ENCODE data around the gene PRTN3. TPM values are rescaled to one million over a fixed set of nuclear protein-coding genes. Genes with fewer than 3 reads are reported as not detected.
A peak's percentile ranks its signal among the peaks of the same experiment; 100 is the strongest.

Gene PRTN3
- total RNA-seq, 2 donors from 2014 or later: not detected

DNA sequence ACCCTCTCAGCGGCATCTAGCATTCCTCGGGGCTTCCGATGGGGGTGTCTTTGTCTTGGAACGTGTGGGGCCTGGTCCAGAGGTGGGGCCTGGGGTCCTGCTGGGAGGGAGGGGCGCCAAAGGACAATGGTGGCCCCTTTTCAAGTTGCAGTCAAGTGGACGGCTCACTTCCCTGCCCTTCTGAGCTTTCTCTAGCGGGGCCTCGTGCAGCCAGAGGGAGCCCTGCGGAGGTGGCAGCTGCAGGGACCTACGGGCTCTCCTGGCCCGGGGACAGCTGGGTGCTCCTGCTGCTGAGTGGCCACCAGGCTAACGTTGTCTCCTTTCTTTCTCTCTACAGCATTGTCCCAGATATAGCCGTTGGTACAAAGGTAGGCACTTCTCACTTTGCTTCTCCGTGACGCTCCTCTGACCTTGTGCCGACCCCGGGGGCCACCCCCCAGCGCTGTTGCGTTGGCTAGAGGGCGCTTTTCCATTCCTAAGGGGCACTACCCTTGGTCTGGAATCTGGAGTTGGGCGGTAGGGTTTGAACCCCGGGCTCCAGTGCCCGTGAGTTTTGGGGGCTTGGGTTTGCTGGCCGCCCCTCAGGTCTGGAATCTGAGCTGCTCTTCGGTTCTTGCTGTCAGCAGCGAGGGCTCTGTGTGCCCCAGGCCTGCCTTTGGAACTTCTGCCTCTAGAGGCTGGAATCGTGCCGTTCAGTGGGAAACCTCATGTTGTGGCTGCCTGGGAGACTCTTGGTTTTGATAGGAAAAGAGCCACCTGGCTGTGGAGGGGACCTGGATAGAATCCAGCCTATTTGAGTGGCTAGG lies 41.5 kb upstream of the PRTN3 start:
- ATAC-seq (replicated peaks in 1 of 2) (no peak), DNase-seq (no peak)
- peaks cover 44% of the 10 kb centered on the region for H3K4me1 Mint-ChIP-seq (ENCODE audit: low read depth)
- H3K27ac Mint-ChIP-seq: peak overlapping the region; percentile 97
- peaks cover 14 to 35% of the 10 kb centered on the region in 2 donors for H3K36me3 Mint-ChIP-seq (ENCODE audit: insufficient read depth in 2 of 2)
- H3K4me3 Mint-ChIP-seq: peak overlapping the region; percentile 91 to 95
- H3K27me3 Mint-ChIP-seq (ENCODE audit: low read depth): no peaks in the 10 kb centered on the region
- no peaks in the 10 kb centered on the region for H3K9me3 Mint-ChIP-seq

DNA sequence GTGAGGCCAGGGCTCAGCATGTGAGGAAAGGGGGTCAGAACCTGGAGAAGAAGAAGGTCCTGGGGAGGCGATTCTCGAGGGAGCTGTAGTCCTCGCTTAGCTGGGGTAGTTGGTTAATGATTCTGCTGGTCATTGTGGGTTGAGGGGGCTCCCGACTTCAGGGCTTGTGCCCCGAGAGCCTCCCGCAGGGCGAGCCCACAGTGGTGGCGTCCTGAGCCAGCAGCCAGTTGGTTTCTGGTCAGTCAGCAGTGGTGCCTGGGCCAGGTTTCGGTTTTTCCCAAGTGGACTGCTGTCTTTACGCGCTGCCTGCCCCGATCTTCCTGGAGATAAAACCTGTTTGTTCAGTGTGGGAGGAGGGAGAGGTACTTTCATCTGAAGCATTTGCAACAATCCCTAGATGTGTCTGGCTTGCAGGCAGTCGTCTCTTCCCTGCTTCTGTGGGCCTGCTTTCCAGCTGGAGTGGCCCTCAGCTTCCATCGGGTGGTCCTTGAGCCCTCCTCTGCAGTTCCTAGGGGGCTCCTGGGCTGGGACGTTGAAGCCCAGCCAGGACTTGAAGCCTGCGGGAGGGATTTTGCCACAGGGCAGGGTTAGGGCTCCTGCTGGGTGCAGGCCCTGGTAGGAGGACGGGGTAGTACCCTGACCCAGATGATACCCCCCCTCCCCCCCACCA lies 40.3 kb upstream of the PRTN3 start:
- peaks cover 44% of the 10 kb centered on the region for H3K4me1 Mint-ChIP-seq (ENCODE audit: low read depth)

DNA sequence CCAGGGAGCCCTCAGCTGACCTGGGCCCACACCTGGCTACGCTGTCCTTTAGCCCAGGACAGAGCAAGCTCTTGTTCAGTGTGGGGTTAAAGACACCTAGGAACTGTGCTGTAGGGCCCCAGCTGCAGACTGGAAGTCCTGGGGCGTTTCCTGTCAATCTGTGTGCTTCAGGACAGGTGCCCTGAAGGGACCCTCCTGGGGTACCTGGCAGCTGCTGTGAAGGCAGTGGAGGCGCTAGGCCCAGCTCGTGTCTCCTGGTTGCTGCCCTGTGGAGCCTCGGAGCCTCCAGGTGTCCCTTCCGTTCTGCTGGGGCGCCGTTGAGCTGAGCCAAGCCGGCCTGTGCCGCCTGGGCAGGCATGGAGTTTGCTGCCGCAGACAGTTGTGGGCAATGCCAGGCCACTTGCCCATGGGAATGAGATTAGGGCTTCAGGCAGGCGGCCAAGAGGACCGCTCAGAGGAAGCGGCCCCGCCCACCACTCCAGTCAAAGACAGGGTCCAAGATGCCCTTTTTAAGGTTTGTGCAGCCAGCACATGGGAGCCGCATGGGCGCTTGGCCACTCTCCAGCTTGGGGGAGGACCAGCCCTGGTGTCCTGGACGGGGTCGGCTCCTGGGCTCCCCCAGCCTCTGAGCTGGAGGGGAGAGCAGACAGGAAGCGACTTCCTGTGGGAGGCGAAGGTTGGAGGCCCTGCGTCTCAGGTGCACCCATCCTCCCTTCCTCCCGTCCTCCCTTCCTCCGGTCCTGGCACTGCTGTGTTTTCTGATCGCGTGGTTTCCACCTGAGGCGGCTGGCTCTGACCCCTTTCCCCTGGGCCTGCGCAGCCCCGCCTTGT lies 39.6 kb upstream of the PRTN3 start:
- peak overlapping the region; percentile 89 to 91 for H3K4me3 Mint-ChIP-seq
- H3K4me1 Mint-ChIP-seq (ENCODE audit: low read depth): peaks cover 44% of the 10 kb centered on the region
- no peaks in the 10 kb centered on the region for H3K27me3 Mint-ChIP-seq (ENCODE audit: low read depth)
- no peaks in the 10 kb centered on the region for H3K9me3 Mint-ChIP-seq
- peaks cover 17 to 42% of the 10 kb centered on the region in 2 donors for H3K36me3 Mint-ChIP-seq (ENCODE audit: insufficient read depth in 2 of 2)
- no peak for DNase-seq
- no peak for ATAC-seq (replicated peaks in 1 of 2)
- peak overlapping the region; percentile 87 for H3K27ac Mint-ChIP-seq

More for the DNA sequence above, 40.3 kb upstream of the PRTN3 start:
- H3K36me3 Mint-ChIP-seq (ENCODE audit: insufficient read depth in 2 of 2): peaks cover 17 to 40% of the 10 kb centered on the region in 2 donors
- peak overlapping the region; percentile 91 to 95 for H3K4me3 Mint-ChIP-seq
- DNase-seq (no peak), ATAC-seq (replicated peaks in 1 of 2) (no peak)
- no peaks in the 10 kb centered on the region for H3K9me3 Mint-ChIP-seq
- H3K27ac Mint-ChIP-seq: peak overlapping the region; percentile 97
- H3K27me3 Mint-ChIP-seq (ENCODE audit: low read depth): no peaks in the 10 kb centered on the region

DNA sequence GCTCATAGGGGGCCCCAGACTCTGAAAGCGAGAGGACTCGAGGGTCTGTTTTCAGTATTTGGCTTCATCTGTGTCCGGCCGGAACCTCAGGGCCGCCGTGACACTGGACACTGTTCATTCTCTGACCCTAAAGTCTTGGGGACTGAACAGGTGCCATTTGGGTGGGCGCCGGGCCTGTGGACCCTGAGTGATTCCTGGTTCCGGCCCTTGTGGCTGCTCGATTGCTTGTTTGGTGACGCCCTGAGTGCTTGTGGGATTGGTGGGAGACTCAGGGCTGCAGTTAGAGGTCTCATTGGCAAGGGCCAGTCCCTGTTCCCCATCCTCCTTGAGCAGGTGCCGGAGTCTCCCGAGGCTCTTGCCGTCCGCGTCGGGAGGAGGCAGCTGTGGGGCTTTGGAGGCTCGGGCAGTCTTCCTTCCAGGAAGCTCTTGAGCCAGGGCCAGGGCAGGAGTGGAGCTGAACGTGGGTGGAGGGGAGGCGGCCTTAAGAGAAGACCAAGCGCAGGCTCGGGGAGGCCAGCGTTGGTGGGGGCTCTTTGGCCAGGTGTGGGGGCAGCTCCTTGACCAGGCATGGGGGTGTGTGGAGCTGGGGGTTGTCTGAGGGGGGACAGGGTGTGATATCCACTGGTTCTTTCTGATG lies 38.8 kb upstream of the PRTN3 start:
- ATAC-seq (replicated peaks in 1 of 2): no peak
- Mint-ChIP-seq H3K36me3 (ENCODE audit: insufficient read depth in 2 of 2) (peaks cover 17 to 47% of the 10 kb centered on the region in 2 donors), H3K4me1 (ENCODE audit: low read depth) (peaks cover 39% of the 10 kb centered on the region), H3K4me3 (peak overlapping the region; percentile 89 to 91), H3K27ac (peak overlapping the region; percentile 84), H3K27me3 (ENCODE audit: low read depth) (no peaks in the 10 kb centered on the region), H3K9me3 (no peaks in the 10 kb centered on the region)
- no peak for DNase-seq

DNA sequence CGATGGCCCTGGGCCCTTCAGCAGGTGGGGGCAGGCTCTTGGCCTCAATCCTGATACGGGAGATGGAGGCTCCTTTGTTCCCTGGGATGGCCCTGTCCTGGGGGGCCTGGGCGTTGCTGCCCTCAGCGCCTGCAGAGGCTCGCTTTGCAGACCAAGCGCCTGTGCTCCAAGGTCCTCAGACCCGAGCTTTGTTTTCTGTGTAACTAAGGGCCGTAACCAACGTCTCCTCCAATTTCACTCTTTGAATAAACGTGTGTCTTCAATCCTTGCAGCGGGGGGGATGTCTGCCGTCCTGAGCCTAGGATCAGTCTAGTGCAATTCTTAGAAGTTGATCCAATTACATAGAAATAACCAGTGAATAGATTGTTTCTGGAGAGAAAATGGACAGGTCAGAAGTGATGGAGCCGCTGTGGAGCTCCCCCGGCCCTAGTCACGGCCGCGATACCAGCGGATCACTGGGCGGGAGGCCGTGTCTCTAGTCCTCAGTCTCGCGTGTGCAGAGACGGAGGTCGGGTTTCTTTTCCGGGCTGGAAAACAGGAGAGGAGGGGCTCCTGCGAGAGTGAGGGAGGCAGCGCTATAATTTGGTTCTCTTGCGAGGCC lies 38.2 kb upstream of the PRTN3 start:
- Mint-ChIP-seq H3K27me3 (ENCODE audit: low read depth) (no peaks in the 10 kb centered on the region), H3K9me3 (no peaks in the 10 kb centered on the region), H3K4me3 (peak overlapping the region; percentile 49 to 63), H3K36me3 (ENCODE audit: insufficient read depth in 2 of 2) (peaks cover 22 to 51% of the 10 kb centered on the region in 2 donors), H3K27ac (peak overlapping the region; percentile 84), H3K4me1 (ENCODE audit: low read depth) (peaks cover 44% of the 10 kb centered on the region)
- no peak for ATAC-seq (replicated peaks in 1 of 2)
- no peak for DNase-seq

DNA sequence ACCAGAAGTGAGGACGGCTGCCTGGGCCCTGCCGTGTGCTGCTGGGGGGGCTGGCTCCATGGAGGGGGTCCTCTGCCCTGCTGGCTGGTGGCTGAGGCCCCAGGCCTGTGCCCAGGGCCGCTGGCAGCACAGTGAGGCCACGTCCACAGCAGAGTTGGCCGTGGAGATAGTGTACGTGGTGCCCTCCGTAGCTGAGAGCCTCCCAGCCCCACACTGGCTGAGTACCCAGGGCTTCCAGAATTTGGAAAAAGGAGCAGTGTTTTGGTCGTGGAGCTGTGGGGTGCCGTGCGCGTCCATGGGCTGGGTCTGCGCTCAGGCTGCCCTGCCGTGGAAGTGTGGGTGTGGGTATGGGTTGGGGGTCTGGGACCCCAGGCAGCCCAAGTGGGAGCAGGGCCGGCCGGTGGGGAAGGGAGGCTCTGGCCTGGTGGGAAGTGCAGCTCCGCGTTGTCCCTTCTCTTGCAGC lies 37.7 kb upstream of the PRTN3 start:
- Mint-ChIP-seq H3K4me3 (peak overlapping the region in 1 of 2 donors; percentile 5), H3K4me1 (ENCODE audit: low read depth) (peaks cover 47% of the 10 kb centered on the region), H3K27ac (peak overlapping the region; percentile 84), H3K9me3 (no peaks in the 10 kb centered on the region), H3K27me3 (ENCODE audit: low read depth) (no peaks in the 10 kb centered on the region), H3K36me3 (ENCODE audit: insufficient read depth in 2 of 2) (peaks cover 26 to 55% of the 10 kb centered on the region in 2 donors)
- no peak for ATAC-seq (replicated peaks in 1 of 2)
- DNase-seq: no peak

DNA sequence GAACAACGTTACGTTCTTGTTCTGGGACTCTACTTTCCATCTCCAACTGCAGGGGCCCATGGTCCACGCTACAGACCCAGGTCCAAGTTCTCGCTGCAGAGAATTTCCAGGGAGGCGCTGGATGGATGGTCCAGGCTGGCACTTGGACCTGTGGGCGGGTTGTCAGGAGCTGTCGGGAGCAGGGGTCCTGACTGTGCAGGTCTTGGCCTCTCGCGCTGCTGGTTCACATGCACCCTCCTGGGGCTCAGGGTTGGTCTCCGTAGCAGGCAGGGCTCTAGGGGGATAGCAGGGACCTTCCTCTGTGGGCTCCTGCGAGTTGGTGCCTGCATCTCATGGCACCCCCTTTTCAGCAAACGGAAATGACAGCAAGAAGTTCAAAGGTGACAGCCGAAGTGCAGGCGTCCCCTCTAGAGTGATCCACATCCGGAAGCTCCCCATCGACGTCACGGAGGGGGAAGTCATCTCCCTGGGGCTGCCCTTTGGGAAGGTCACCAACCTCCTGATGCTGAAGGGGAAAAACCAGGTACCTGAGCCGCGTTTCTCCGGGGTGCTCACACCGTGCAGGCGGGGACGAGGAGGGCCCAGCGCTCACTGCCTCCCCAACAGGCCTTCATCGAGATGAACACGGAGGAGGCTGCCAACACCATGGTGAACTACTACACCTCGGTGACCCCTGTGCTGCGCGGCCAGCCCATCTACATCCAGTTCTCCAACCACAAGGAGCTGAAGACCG lies 36.9 kb upstream of the PRTN3 start:
- H3K27ac Mint-ChIP-seq: peak overlapping the region; percentile 50
- DNase-seq: no peak
- no peaks in the 10 kb centered on the region for H3K27me3 Mint-ChIP-seq (ENCODE audit: low read depth)
- peaks cover 47% of the 10 kb centered on the region for H3K4me1 Mint-ChIP-seq (ENCODE audit: low read depth)
- H3K36me3 Mint-ChIP-seq (ENCODE audit: insufficient read depth in 2 of 2): peaks cover 24 to 55% of the 10 kb centered on the region in 2 donors
- ATAC-seq (replicated peaks in 1 of 2): no peak
- H3K9me3 Mint-ChIP-seq: no peaks in the 10 kb centered on the region
- H3K4me3 Mint-ChIP-seq: peak overlapping the region in 1 of 2 donors; percentile 5

DNA sequence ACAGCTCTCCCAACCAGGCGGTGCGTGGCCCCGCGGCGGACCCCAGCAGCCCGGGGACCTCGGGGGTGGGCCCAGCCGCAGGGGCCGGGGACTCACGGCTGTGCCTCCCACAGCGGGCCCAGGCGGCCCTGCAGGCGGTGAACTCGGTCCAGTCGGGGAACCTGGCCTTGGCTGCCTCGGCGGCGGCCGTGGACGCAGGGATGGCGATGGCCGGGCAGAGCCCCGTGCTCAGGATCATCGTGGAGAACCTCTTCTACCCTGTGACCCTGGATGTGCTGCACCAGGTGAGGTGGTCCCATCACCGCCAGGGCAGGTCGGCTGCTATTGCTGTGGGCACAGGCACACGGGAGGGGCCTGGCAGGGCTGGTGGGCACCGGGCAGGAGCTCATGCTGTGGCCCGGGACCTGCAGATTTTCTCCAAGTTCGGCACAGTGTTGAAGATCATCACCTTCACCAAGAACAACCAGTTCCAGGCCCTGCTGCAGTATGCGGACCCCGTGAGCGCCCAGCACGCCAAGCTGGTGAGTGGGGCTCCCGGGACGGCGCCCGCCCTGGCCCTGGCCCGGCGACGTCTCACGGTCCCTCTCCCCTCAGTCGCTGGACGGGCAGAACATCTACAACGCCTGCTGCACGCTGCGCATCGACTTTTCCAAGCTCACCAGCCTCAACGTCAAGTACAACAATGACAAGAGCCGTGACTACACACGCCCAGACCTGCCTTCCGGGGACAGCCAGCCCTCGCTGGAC lies 36.2 kb upstream of the PRTN3 start:
- DNase-seq (no peak), ATAC-seq (replicated peaks in 1 of 2) (peak in 1 of 2 donors; percentile 5)
- H3K36me3 Mint-ChIP-seq (ENCODE audit: insufficient read depth in 2 of 2): peaks cover 18 to 51% of the 10 kb centered on the region in 2 donors
- no peaks in the 10 kb centered on the region for H3K27me3 Mint-ChIP-seq (ENCODE audit: low read depth)
- H3K4me1 Mint-ChIP-seq (ENCODE audit: low read depth): peaks cover 40% of the 10 kb centered on the region
- H3K27ac Mint-ChIP-seq: no peak overlapping the region
- no peak overlapping the region for H3K4me3 Mint-ChIP-seq
- H3K9me3 Mint-ChIP-seq: no peaks in the 10 kb centered on the region

DNA sequence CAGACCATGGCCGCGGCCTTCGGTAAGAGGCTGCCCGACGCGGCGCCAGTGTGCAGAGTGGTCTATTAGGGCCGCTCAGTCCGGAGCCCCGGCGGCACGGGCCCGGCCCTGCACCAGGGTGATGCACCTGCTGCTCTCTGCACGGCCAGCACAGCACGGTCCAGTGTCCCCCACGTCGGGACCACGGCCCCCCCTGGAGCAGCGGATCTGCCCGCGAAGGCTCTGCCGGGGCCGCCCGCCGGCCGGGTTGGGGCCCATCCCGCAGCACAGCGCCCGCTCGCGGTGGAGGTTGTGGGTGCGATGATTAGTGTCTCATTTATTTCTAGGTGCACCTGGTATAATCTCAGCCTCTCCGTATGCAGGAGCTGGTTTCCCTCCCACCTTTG lies 35.6 kb upstream of the PRTN3 start:
- Mint-ChIP-seq H3K4me3 (no peak overlapping the region), H3K27me3 (ENCODE audit: low read depth) (no peaks in the 10 kb centered on the region), H3K36me3 (ENCODE audit: insufficient read depth in 2 of 2) (peaks cover 14 to 48% of the 10 kb centered on the region in 2 donors), H3K27ac (no peak overlapping the region), H3K4me1 (ENCODE audit: low read depth) (peaks cover 34% of the 10 kb centered on the region), H3K9me3 (no peaks in the 10 kb centered on the region)
- ATAC-seq (replicated peaks in 1 of 2) (peak in 1 of 2 donors; percentile 9), DNase-seq (no peak)

DNA sequence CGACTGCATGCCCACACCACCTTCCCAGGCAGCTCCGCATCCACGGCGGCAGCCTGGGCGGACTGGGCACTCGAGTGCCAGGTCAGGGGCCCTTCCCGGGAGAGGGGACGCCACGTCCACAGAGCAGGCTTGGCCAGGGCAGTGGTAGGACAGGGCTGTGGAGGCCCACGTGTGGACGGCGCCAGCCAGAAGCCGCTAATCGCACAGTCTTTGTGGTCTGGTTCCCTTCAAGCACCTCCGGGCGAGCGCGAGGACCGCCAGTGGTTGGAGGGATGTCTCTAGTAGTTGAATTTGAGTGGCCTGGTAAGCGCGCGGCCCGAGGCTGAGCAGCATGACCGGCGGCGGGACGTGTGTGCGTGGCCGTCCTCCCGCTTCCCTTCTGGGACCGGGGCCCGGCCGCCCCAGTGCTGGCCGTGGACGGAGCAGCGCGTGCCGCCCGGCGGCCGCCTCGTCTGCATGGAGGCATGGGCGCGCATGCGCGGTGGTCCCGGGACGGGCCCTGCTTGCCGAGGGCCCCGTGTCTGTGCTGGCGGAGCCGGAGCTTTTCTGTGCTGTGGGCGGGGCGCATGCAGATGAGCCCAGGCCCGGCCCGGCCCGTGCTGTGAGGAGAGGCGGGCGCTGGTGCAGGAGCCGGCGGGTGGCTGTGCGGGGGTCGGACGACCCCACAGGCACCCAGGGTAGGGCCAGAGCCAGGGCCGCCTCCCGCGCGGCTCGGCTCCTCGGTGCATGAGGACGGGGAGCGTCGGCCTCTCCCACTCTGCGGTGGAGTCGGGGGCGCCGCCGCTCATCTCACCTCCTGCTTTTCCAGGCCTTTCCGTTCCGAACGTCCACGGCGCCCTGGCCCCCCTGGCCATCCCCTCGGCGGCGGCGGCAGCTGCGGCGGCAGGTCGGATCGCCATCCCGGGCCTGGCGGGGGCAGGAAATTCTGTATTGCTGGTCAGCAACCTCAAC lies 34.9 kb upstream of the PRTN3 start:
- H3K36me3 Mint-ChIP-seq (ENCODE audit: insufficient read depth in 2 of 2): peaks cover 12 to 47% of the 10 kb centered on the region in 2 donors
- DNase-seq (no peak), ATAC-seq (replicated peaks in 1 of 2) (peak in 1 of 2 donors; percentile 14)
- H3K27me3 Mint-ChIP-seq (ENCODE audit: low read depth): no peaks in the 10 kb centered on the region
- H3K9me3 Mint-ChIP-seq: no peaks in the 10 kb centered on the region
- H3K27ac Mint-ChIP-seq: no peak overlapping the region
- no peak overlapping the region for H3K4me3 Mint-ChIP-seq
- H3K4me1 Mint-ChIP-seq (ENCODE audit: low read depth): peaks cover 28% of the 10 kb centered on the region
